GM21786 (cell line): ENCODE results near the gene DLK2.
A peak's percentile ranks its signal among the peaks of the same experiment; 100 is the strongest.
"Not testable (repeated sequence)": the region's sequence is repeated elsewhere in the genome, so short reads cannot be mapped to it uniquely, and the experiment has no call there.

Experiments
- ATAC-seq: cut with Tn5 transposase; IDR thresholded peaks from one replicate; pipeline ENCODE4 v1.9.1; 2021; ENCODE audit not compliant: unreplicated experiment

Gene DLK2

GRCh38 chr6:43488667-43489276, 33.4 kb upstream of the DLK2 start:
- no peak for ATAC-seq

DNA sequence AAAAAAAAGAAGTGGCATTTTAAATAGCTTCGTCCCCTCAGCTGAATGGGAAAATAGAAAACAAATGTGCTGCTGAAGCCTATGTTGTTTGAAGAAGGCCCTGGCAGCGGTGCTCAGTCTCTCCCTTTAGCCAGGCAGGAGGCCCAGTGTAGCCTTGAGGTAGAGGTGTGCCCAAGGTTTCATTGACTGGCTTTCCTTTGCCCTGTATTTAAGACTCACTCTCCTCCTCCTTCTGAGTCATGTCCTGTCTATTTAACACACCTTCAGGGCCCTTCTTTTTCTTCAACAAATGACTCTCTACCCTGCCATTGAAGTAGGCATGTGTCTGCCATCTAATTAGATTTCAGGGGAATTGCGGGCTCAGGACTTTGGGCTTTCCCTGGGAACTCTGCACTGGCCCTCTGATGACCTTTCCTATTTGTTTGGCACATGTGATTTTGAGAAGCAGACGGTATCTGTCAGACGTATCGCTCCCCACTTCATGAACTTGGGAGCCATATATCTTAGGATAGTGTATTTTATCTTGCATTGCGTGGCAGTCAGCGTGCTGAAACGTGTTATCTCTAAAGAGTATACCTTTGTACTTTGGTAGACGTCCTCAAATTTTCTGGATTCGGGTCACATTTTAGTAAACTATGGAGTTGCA, 26.4 kb upstream of the DLK2 start:
- ATAC-seq = no peak

DNA sequence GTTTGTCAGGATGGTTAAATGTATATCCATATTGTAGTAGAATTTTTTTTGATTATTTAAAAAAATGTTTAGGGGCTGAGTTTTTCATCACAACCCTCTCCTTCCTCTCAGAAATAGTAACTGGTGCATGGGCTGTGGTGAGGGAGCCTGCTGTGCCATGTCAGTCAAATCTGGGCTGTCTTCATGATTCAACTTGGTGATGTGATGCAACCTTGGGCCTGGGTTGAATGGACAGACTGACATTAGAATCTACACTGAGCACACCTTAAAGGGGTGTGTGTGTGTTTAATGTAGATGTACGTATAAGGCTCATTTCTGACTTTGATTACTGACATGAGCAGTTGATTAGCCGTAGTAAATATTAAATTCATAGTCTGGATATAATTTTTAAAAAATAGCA, 25.7 kb upstream of the DLK2 start:
- ATAC-seq = no peak

DNA sequence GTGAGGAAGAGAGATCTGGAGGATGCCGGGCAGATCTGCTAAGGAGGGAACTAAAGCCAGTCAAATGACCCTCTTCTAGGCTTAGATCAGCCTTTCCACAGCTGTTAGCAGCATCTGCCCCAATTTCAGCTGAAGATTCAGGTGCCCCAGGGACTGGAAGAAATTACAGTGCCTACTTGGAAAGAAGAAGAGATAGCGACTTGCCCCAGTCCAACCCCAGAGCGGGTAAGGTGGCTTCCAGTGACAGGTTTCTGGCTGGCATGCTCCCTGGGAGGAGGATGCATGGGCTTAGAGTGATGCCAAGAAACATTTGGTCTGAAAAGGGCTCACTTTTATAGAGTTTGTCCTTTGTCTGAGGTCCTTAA, 22.6 kb upstream of the DLK2 start:
- ATAC-seq = no peak

GRCh38 chr6:43477235-43478007, 22.1 kb upstream of the DLK2 start, which contains the start of gene TJAP1:
TSS of gene TJAP1 (plus strand) at chr6:43477570. CDS start at chr6:43499002, 21,432 bp downstream.
- peak; percentile 97 for ATAC-seq

DNA sequence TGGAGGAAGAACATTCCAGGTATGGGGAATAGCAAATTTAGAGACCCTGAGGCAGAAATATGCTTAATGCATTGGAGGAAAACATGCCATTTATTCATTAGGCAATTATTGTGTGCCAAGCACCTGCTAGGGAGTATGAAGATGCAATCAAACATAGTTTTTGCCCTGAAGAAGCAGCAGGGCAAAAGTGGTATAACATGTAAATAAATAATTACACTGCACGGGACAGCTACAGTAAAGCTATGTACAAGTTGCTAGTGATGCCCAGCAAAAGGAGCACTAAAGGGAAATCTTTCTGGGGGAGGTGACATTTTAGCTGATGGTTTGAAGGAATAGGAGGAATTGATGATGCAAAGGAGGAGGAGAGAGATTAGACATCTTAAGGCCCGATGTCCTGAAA, 21.4 kb upstream of the DLK2 start:
- no peak for ATAC-seq

DNA sequence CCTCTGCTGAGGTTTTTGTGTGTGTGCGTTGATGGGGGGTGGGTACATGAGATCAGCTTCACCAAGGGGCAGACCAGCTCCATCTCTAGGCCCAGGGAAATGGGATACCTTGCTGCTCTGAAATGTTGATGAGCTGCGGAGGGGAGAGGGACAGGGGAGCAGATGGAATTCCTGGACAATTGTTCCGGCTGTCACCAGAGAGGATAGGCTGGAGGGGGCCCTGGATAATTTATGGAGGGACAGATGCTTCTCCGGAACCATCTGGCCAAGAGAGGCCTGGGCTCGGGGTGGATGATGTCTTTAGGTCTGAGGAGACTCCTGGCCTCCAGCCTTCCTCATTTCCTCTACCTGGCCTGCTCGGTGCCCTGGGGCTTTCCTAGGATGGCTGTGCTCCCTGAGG, 20.2 kb upstream of the DLK2 start:
- ATAC-seq = no peak

DNA sequence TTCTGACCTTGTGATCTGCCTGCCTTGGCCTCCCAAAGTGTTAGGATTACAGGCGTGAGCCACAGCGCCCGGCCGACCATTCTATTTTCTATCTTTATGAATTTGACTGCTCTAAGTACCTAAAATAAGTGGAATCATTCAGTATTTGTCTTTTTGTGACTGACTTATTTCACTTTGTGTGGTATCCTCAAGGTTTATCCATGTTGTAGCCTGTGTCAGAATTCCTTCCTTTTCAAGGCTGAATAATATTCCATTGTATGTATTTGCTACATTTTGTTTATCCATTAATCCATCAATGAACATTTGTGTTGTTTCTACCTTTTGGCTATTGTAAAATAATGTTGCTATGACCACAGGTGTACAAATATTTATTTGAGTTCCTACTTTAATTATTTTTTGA, 17.2 kb upstream of the DLK2 start:
- ATAC-seq = no peak

DNA sequence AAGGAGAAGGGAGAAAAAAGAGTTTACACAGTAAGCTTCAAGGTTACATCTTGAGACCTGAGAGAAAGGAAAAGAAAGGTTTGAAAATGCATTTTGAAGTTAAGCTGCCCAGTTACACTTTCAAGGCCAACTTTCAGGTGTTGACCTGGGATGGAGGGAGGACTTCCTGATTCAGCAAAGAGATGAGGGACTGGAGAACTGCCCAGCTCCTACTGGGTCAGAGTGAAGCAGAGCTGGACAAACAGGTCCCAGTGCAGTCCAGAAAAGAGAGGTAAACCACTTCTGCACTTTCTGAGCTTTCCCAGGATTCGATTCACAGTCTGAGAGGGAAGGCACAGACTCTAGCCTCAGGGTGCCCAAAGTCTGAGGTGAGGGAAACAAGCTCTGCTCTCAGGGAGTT, 16.1 kb upstream of the DLK2 start:
- no peak for ATAC-seq

DNA sequence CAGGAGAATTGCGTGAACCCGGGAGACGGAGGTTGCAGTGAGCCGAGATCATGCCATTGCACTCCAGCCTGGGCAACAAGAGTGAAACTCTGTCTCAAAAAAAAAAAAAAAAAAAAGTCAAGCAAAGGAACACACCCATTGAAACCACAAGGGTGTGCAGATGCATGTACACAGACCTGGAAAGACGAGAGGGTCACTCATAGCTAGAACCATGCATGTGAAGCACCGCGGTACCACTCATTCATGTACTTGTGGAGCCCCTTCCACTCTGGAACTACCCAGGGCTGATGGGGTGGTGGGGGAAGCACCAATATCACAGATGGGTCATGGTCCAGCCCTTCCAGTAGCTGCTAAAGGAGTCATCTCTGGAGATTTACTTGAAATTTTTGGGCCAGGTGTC, 14.6 kb upstream of the DLK2 start:
- no peak for ATAC-seq

DNA sequence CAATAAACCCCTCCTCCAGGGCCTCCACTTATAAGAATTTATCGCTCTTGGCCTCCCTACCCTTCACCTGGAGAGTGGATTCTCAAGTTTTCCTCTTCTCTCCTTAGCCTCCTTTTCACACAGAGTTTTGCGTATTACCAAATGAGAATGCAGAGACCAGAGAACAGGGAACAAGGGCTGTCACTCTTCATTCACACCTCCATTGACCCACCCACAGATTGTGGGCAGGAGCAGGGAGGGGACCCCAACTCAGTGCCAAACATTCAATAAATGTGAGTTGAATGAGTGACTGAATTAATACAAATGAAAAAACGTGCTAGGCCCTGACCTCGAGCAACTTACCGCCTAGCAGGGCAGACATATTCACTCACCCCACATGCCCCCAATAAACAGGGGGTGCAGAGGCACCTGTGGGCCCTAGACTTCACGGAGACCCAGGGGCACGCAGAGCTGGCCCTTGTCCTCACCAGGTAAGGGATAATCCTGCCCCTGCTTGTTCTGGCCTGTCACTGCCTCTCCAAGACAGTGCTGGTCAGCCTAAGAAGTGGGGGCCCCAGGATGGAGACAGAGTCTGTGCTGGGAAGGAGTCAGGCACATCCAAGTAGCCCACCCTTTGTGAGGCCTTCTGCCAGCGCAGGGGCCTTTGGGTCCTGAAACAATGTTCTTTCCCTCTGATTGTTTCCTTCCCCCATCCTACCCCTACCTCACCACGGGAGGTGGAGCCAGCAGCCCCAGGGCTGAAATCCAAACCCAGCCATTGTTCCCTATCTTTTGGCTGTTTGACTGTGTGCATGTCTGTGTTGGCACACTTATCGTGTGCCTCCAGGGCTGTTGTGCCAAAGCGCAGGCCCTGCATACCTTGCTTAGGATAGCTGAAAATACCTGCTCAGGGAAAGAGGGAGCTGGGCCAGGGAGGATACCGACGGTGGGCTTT, 13.7 kb upstream of the DLK2 start:
- ATAC-seq = no peak

DNA sequence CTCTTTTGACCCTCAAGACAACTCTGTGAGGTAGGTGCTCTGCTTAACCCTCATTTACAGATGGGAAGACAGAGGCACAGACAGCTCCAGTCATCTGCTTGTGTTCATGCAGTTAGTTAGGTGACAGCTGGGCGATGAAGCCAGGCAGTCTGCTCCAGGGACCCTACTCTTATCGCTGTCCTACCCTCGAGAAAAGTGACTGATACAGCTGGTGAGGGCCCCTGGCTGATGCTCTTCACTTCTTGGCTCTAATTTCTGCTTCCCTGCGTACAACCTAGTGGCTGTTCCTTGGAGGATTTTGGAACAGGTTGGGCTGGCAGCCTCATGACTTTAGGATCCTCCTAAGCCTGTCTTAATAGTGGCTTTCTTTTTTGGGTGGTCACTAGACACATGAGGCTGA, 12.9 kb upstream of the DLK2 start:
- no peak for ATAC-seq

- ATAC-seq = no peak
These were observed 12.4 kb upstream of the DLK2 start for GRCh38 chr6:43467752-43468151.

DNA sequence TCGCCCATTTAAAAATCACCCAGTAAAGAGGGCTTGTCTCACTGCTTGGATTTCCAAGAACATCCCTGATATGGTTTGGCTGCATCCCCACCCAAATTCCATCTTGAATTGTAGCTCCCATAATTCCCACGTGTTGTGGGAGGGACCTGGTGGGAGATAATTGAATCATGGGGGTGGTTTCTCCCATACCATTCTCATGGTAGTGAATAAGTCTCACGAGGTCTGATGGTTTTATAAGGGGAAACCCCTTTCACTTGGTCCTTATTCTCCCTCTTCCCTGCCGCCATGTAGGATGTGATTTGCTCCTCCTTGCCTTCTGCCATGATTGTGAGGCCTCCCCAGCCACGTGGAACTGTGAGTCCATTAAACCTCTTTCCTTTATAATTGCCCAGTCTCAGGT, 11.9 kb upstream of the DLK2 start:
- ATAC-seq = not testable (repeated sequence)

- ATAC-seq = no peak
These were observed 10.6 kb upstream of the DLK2 start for GRCh38 chr6:43465948-43466347.

- no peak for ATAC-seq
These were observed 9.0 kb upstream of the DLK2 start for GRCh38 chr6:43464337-43464736.

- ATAC-seq = no peak
These were observed 6.6 kb upstream of the DLK2 start for GRCh38 chr6:43461936-43462335.

DNA sequence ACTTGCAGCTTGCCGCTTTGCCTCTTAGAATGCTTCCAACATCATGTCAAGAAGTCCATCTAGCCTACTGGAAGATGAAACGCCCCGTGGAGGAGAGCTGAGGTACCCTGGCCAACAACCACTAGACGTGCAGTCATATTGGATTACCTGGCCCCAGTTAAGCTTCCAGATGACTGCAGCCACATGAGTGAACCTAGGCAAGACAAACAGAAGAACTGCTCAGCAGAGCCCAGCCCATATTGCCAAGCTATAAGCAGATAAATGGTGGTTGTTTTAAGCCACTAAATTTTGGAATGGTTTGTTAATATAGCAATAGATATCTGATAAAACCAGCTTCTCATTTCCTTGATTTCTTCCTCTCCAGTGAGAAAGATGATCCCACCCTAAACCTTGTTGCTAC, 4.7 kb upstream of the DLK2 start:
- no peak for ATAC-seq

GRCh38 chr6:43459535-43459934, 4.2 kb upstream of the DLK2 start:
- ATAC-seq = no peak

DNA sequence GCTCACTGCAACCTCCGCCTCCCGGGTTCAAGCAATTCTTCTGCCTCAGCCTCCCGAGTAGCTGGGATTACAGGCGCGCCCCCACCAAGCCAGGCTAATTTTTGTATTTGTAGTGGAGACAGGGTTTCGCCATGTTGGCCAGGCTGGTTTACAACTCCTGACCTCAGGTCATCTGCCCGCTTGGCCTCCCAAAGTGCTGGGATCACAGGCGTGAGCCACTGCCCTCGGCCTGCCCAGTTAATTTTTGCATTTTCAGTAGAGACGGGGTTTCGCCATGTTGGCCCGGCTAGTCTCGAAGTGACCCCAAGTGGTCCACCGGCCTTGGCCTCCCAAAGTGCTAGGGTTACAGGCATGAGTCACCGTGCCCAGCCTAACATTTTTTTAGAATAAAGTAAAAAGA, 2.8 kb upstream of the DLK2 start:
- ATAC-seq = not testable (repeated sequence)

GRCh38 chr6:43457643-43458042, 2.3 kb upstream of the DLK2 start:
- no peak for ATAC-seq
